A673 (cell line): ENCODE results near the gene NINJ1.

Experiments
- CTCF ChIP-seq: fragments of 300-800, 200-600 bp; sonication (generic); conservative IDR thresholded peaks from 2 replicates; pipeline ENCODE4 v1.5.1; 2017; ENCODE audit warnings: low read depth, mild to moderate bottlenecking, antibody characterized with exemption, low read length, moderate library complexity, mixed read lengths
- EZH2 ChIP-seq: fragments of 200-600 bp; sonication (generic); IDR thresholded peaks from 2 replicates; pipeline ENCODE4 v1.6.1; 2017; ENCODE audit warnings: borderline replicate concordance, low read depth, mild to moderate bottlenecking, mixed read lengths, antibody characterized with exemption, low read length; ENCODE audit not compliant: poor library complexity, severe bottlenecking

GRCh38 chr9:93141771-93142483 lies 7.9 kb upstream of the NINJ1 start:
- TF ChIP-seq CTCF: no peak
- TF ChIP-seq EZH2: no peak
